ENCODE results near the gene CHRNB1. TPM values are rescaled to one million over a fixed set of nuclear protein-coding genes. Genes with fewer than 3 reads are reported as not detected.

CHRNB1 gene
- total and polyA plus RNA-seq, 2 of the 8 experiments (the other 6 are each of a cell fraction or from before 2014, with no cell fraction given) = 14.1 to 28.2 TPM

DNA sequence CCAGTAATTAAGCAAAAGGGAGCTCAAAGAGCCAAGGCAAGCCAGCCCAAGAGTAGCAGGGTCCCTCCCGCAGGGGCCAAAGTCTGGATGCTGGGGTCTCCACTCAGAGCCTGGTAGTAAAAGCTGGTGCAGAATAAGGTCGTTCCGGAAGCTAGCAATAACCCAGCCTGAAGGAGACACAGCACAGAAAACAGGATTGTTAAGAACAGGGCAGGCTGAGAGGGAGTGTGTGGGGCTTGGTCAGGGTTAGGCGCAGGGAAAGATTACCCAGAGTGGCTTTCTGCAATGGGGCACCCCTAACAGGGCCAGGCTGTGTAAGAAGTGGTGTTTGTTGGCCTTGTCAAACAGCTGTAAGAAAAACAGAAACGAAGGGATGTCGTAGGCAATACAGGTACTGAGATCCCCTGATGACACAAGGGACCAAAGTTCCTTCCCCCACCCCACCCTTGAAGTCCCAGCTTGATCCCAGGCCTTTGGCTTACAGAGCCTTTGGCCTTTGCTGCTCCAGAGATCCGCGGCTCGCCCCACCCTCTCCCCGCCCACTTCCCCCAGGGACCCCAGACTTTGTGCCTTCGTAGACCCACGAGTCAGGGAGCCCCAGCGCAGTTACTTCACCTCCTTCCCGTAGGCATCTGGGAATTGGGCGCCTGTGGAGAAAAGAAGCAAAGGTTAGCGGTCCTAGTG is 41.7 kb upstream of the CHRNB1 start (continued):
- no peak for TF ChIP-seq NANOG (IDR thresholded peaks at IDR 0.05; ENCODE audit: insufficient read depth, low read depth, low read length, poor library complexity, severe bottlenecking)
- no peak for TF ChIP-seq RFX5 (IDR thresholded peaks at IDR 0.05; ENCODE audit: borderline replicate concordance, low read depth, low read length)
- TF ChIP-seq SIN3A (conservative IDR thresholded peaks at IDR 0.05 in 1 of 2, IDR thresholded peaks at IDR 0.05 in 1 of 2; ENCODE audit: low read depth in 1 of 2, low read length in 2 of 2) = no peak
